BE2C (cell line): ENCODE results near the gene RAB38.

Experiments
- DNase-seq: peaks from one replicate; pipeline ENCODE4 v3.0.0-alpha.2; 2020
- H3K27me3 ChIP-seq: fragments of 250-450 bp; sonication (Bioruptor Pico); 2 replicates; pipeline ENCODE4 v1.5.1; 2020; ENCODE audit warnings: mild to moderate bottlenecking
- H3K36me3 ChIP-seq: fragments of 250-450 bp; sonication (Bioruptor Pico); 2 replicates; pipeline ENCODE4 v1.5.1; 2020; ENCODE audit warnings: mild to moderate bottlenecking
- H3K4me1 ChIP-seq: fragments of 250-450 bp; sonication (Bioruptor Pico); 2 replicates; pipeline ENCODE4 v1.5.1; 2020
- H3K4me3 ChIP-seq: 2 replicates; pipeline ENCODE4 v1.5.1; 2011; ENCODE audit warnings: low read depth, low read length
- H3K9me3 ChIP-seq: fragments of 250-450 bp; sonication (Bioruptor Pico); 2 replicates; pipeline ENCODE4 v1.5.1; 2020
- CTCF ChIP-seq: IDR thresholded peaks from 2 replicates; pipeline ENCODE4 v1.5.1; 2012; ENCODE audit warnings: mild to moderate bottlenecking, low read depth, low read length

RAB38 gene

GRCh38 chr11:88203604-88204003, 28.4 kb upstream of the RAB38 start:
- H3K4me3 ChIP-seq = no peak overlapping the region
- H3K4me1 ChIP-seq = peaks cover 10% of the 10 kb centered on the region
- no peaks in the 10 kb centered on the region for H3K36me3 ChIP-seq
- H3K9me3 ChIP-seq = no peaks in the 10 kb centered on the region
- DNase-seq = peak; percentile 14
- H3K27me3 ChIP-seq = no peaks in the 10 kb centered on the region
- no peak for TF ChIP-seq CTCF

- no peak for DNase-seq
- H3K4me3 ChIP-seq = no peak overlapping the region
- peaks cover 10% of the 10 kb centered on the region for H3K4me1 ChIP-seq
- TF ChIP-seq CTCF = no peak
- no peaks in the 10 kb centered on the region for H3K27me3 ChIP-seq
- H3K9me3 ChIP-seq = 0 out of 2 replicates have a peak, but pooled peaks cover 2% of the 10 kb centered on the region
- no peaks in the 10 kb centered on the region for H3K36me3 ChIP-seq
Measured at GRCh38 chr11:88202498-88202897, 27.3 kb upstream of the RAB38 start.

- H3K36me3 ChIP-seq = no peaks in the 10 kb centered on the region
- DNase-seq = no peak
- peaks cover 2% of the 10 kb centered on the region; the same call in 1 of the 2 replicates for H3K9me3 ChIP-seq
- H3K27me3 ChIP-seq = no peaks in the 10 kb centered on the region
- no peak overlapping the region for H3K4me3 ChIP-seq
- H3K4me1 ChIP-seq = no peaks in the 10 kb centered on the region
- no peak for TF ChIP-seq CTCF
Measured at GRCh38 chr11:88196393-88196792, 21.1 kb upstream of the RAB38 start.

GRCh38 chr11:88195908-88196307, 20.7 kb upstream of the RAB38 start:
- Histone ChIP-seq H3K36me3 (no peaks in the 10 kb centered on the region), H3K4me1 (no peaks in the 10 kb centered on the region), H3K4me3 (no peak overlapping the region), H3K27me3 (no peaks in the 10 kb centered on the region), H3K9me3 (peaks cover 2% of the 10 kb centered on the region; the same call in 1 of the 2 replicates)
- DNase-seq = no peak
- TF ChIP-seq CTCF = no peak

- H3K4me3 ChIP-seq = no peak overlapping the region
- no peak for DNase-seq
- peaks cover 2% of the 10 kb centered on the region; the same call in 1 of the 2 replicates for H3K9me3 ChIP-seq
- H3K27me3 ChIP-seq = no peaks in the 10 kb centered on the region
- no peaks in the 10 kb centered on the region for H3K36me3 ChIP-seq
- TF ChIP-seq CTCF = no peak
- no peaks in the 10 kb centered on the region for H3K4me1 ChIP-seq
Measured at GRCh38 chr11:88194990-88195389, 19.7 kb upstream of the RAB38 start.

- no peaks in the 10 kb centered on the region for H3K27me3 ChIP-seq
- no peak for TF ChIP-seq CTCF
- no peak for DNase-seq
- peaks cover 2% of the 10 kb centered on the region; the same call in 1 of the 2 replicates for H3K9me3 ChIP-seq
- H3K4me1 ChIP-seq = no peaks in the 10 kb centered on the region; the same call in 1 of the 2 replicates
- H3K36me3 ChIP-seq = no peaks in the 10 kb centered on the region
- no peak overlapping the region for H3K4me3 ChIP-seq
Measured at GRCh38 chr11:88193278-88193677, 18.0 kb upstream of the RAB38 start.
